RWPE2 (cell line): ENCODE data around the gene SCGB3A1.

ENCODE experiments used
- ATAC-seq: fragments of 200-7000 bp; cut with Tn5 transposase; 3 replicates; pipeline ENCODE4 v1.9.1; 2021; ENCODE audit warnings: low read depth
- DNase-seq: peaks from one replicate; pipeline ENCODE4 v3.0.0-alpha.2; 2020; ENCODE audit warnings: low spot score
- H3K27ac ChIP-seq: fragments of 450-650 bp; 2 replicates; pipeline ENCODE4 v1.5.1; 2017; ENCODE audit warnings: mild to moderate bottlenecking; ENCODE audit not compliant: poor library complexity, severe bottlenecking
- H3K27me3 ChIP-seq: fragments of 250-450 bp; sonication (Bioruptor Pico); 2 replicates; pipeline ENCODE4 v1.5.1; 2021; ENCODE audit warnings: mild to moderate bottlenecking, moderate library complexity; ENCODE audit not compliant: insufficient read depth, poor library complexity, severe bottlenecking
- H3K36me3 ChIP-seq: fragments of 250-450 bp; sonication (Bioruptor Pico); 2 replicates; pipeline ENCODE4 v1.5.1; 2020; ENCODE audit warnings: low read depth, mild to moderate bottlenecking, moderate library complexity
- H3K4me1 ChIP-seq: fragments of 250-450 bp; sonication (Bioruptor Pico); 2 replicates; pipeline ENCODE4 v1.5.1; 2021; ENCODE audit warnings: mild to moderate bottlenecking, moderate library complexity; ENCODE audit not compliant: insufficient read depth, poor library complexity, severe bottlenecking
- H3K4me3 ChIP-seq: fragments of 250-450 bp; sonication (Bioruptor Pico); 2 replicates; pipeline ENCODE4 v1.5.1; 2021; ENCODE audit warnings: mild to moderate bottlenecking, moderate library complexity; ENCODE audit not compliant: severe bottlenecking
- H3K9me3 ChIP-seq: fragments of 250-450 bp; sonication (Bioruptor Pico); 2 replicates; pipeline ENCODE4 v1.5.1; 2021; ENCODE audit warnings: mild to moderate bottlenecking, moderate library complexity; ENCODE audit not compliant: severe bottlenecking
- CTCF ChIP-seq: fragments of 450-650 bp; IDR thresholded peaks from one replicate; pipeline ENCODE4 v1.5.1; 2017; ENCODE audit warnings: mild to moderate bottlenecking, moderate library complexity; ENCODE audit not compliant: poor library complexity, severe bottlenecking

Gene SCGB3A1

DNA sequence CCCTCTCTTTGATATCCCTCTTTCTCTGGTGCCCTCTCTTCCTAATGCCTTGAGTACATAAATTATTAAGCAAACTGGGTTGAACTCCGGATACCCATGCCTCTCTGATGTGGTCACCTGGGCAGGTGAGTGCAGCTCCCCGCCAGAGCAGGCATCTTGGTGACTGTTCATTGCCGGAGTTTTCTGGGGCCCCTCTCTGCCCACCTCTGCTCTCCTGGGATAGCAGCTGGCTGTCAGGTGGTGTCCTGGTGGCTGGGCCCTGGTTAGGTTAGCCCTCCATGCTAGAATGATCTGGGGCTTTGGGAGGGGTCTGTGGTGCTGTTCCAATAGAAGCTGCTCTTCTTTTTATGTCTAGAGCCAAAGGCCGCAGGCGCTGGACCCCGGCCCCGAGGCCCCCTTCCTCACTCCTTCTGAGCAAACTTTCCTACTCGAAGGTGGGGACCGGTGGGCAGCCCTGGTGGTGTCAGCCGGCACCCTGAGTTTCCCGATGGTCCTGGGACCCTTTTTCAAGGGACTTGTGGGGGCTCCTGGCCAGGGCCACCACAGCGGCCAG, 4.9 kb upstream of the SCGB3A1 start:
- Histone ChIP-seq H3K27ac (no peak overlapping the region), H3K9me3 (no peaks in the 10 kb centered on the region), H3K4me3 (no peak overlapping the region), H3K27me3 (peaks cover 26% of the 10 kb centered on the region), H3K4me1 (no peaks in the 10 kb centered on the region), H3K36me3 (no peaks in the 10 kb centered on the region)
- ATAC-seq (no peak; the same call in 2 of the 3 replicates), DNase-seq (no peak)
- TF ChIP-seq CTCF, result no peak

DNA sequence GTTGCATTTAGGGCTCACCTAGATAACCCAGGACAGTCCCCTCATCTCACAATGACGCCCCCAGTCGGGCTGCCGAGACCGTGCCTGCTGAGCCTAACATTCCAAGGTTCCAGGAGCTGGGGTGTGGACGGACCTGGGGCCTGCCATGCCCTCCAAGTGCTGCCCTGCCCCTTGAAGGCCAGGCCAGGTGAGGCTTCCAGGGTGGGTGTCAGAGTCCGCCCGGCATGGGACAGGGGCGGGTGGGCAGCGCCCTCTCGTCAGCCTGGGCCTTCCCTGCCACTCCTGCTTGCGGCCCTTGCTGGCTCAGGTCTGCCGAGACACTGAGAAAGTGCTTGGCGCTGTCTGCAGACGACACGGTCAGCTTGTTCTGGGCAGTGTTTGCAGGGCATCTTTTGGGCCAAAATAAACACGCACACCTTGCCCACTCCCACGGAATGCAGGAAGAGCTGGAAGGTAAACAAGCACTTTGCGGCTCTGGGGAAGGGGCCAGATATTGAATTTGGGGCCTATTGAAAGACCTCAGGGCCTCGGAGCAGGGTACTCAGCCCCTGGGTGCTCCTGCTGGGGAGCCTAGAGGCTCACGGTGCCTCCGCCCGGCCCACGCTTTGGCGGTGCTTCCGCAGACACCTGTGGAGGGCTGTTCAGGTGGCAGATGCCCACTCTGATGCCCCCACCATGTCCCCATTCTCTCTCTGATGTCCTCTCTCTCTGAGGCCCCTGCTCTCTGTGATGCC, 4.2 kb upstream of the SCGB3A1 start:
- DNase-seq (no peak), ATAC-seq (no peak)
- Histone ChIP-seq H3K9me3 (no peaks in the 10 kb centered on the region), H3K27me3 (peaks cover 33% of the 10 kb centered on the region), H3K4me1 (no peaks in the 10 kb centered on the region), H3K4me3 (no peak overlapping the region), H3K36me3 (no peaks in the 10 kb centered on the region), H3K27ac (no peak overlapping the region)
- TF ChIP-seq CTCF, result no peak

DNA sequence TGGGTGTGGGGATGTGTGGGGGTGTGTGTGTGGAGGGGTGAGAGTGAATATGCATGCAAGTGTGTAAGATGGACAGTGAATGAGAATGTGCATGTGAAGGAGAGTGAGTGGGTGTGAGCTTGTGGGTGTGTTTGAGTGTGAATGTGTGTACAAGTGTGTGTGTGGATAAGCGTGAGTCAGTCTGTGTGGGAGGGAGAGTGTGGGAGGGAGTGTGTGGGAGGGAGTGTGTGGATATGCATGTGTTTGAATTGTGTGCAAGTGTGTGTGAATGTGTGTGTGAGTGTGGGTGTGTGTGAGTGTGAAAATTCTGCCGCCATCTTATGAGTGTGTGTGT, 3.7 kb upstream of the SCGB3A1 start:
- no peak for ATAC-seq
- Histone ChIP-seq H3K27me3 (peaks cover 38% of the 10 kb centered on the region), H3K9me3 (no peaks in the 10 kb centered on the region), H3K4me1 (no peaks in the 10 kb centered on the region), H3K4me3 (no peak overlapping the region), H3K27ac (no peak overlapping the region), H3K36me3 (no peaks in the 10 kb centered on the region)
- DNase-seq, result no peak
- no peak for TF ChIP-seq CTCF

DNA sequence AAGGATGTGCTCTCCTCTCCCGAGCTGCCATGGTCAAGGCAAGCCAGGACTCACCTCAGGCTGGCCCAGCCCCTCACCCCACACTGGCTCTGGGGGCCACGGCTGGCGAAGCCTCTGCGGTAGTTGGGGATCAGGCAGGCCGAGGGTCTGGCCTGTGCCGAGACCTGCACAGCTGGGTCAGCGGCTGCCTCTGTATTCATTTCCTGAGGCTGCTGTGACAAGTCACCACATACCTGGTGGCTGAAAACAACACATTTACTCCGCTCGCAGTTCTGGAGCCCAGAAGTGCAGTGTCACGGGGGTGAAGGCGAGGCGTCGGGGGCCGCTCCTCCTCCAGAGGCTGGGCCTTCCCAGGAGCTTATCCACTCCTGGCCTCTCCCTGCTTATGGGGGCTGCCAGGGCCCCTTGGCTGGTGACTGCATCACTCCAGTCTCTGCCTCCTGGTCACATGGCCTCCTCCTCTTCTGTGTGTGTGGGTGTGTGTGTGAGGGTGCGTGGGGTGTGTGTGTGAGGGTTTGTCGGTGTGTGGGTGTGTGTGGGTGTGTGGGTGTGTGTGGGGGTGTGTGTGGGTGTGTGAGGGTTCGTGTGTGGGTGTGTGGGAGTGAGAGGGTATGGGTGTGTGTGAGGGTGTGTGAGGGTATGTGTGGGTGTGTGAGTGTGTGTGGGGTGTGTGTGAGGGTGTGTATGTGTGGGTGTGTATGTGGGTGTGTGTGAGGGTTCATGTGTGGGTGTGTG, 3.2 kb upstream of the SCGB3A1 start:
- ATAC-seq, result no peak

More for the DNA sequence above, 3.2 kb upstream of the SCGB3A1 start:
- no peak for TF ChIP-seq CTCF
- Histone ChIP-seq H3K4me1 (no peaks in the 10 kb centered on the region), H3K9me3 (no peaks in the 10 kb centered on the region), H3K4me3 (no peak overlapping the region), H3K27me3 (peaks cover 44% of the 10 kb centered on the region), H3K27ac (no peak overlapping the region), H3K36me3 (no peaks in the 10 kb centered on the region)
- DNase-seq, result no peak
